ENCODE measurements around the gene KRTAP25-1. TPM values are rescaled to one million over a fixed set of nuclear protein-coding genes. Genes with fewer than 3 reads are reported as not detected.

Gene KRTAP25-1
- polyA plus RNA-seq (ENCODE audit: insufficient read length), result not detected
- long read RNA-seq, donor 1, result 0 reads
- long read RNA-seq, donor 2, result 0 reads
- long read RNA-seq, donor 3, result 0 reads
- long read RNA-seq, donor 4, result 0 reads
- long read RNA-seq, donor 5, result 0 reads
- long read RNA-seq, donor 6, result 0 reads
- long read RNA-seq, donor 7, result 0 reads
- long read RNA-seq, donor 8, result 0 reads

- no peak for DNase-seq
These were observed at the start of gene KRTAP25-1 for GRCh38 chr21:30289215-30289614. Gene KRTAP25-1 (minus strand): TSS chr21:30289514. CDS start chr21:30289490, 24 bp downstream.

DNA sequence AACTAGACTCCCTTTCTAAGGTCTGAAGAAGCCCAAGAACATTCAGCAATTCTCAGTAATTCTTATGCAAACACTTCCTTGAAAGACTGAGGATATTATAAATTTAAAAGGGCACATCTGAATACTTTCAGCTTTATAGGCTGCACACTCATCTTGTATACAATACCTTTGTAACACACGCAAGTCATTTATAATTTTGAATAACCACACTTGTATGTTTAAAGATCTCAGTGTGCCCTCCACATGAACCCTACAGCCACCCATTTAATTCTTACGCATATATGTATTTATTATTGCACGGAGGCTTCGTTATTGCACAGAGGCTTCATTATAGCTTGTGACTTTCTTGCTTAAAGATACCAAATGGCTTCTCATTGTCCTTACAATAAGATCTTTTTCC is 49.4 kb upstream of the KRTAP25-1 start:
- DNase-seq, result no peak

- no peak for DNase-seq
These were observed 48.5 kb upstream of the KRTAP25-1 start for GRCh38 chr21:30337772-30338171.

DNA sequence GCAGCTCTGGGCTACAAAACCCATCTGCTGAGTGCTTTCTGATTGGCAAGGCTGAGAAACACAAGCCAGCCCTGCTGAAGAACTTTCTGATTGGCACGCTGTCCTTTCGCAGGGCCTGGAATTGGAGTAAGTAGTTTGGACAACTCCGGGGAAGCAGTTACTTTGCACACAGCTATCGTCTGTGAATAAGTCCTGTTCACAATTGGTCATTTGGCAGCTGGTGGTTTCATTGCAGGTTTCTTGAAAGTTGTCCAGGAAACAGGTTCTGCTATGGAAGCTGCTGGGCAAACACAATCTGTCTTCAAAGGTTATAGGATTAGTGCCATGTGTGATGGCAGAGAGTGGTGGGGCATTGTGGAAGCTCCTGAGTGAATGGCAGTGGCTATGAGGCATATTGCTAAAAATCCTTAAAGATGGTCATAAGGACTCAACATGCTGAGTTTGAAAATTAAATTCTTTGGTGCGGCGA is 48.0 kb upstream of the KRTAP25-1 start, which contains the start of gene KRTAP27-1:
Gene KRTAP27-1 (minus strand): TSS at position 419 of the 469 bp plus-strand sequence. CDS start 26 bp downstream, at position 393.
- DNase-seq, result no peak

- DNase-seq, result no peak
These were observed 47.3 kb upstream of the KRTAP25-1 start for GRCh38 chr21:30336596-30336995.

DNA sequence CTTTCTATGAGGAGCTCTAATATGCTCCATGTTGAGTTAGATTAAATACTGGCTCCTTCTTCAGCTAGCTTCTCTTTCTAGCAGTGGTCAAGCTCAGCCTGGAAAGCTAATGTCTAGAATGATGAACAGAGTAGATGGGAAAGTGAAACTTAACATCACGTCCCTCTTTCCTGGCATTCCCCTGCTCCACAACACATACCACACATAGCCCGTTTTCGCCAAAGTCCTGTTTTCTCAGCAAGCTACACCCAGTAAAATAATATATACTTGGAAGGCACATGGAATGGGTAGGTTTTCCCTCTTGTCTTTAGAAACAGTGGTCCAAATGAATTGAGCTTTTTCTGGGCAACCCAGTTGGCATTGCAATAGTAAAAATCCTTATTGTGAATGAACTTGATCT is 44.4 kb upstream of the KRTAP25-1 start:
- DNase-seq, result no peak

GRCh38 chr21:30332681-30333080 is 43.4 kb upstream of the KRTAP25-1 start:
- DNase-seq, result no peak

- DNase-seq, result no peak
These were observed 40.0 kb upstream of the KRTAP25-1 start for GRCh38 chr21:30329203-30329875.

DNA sequence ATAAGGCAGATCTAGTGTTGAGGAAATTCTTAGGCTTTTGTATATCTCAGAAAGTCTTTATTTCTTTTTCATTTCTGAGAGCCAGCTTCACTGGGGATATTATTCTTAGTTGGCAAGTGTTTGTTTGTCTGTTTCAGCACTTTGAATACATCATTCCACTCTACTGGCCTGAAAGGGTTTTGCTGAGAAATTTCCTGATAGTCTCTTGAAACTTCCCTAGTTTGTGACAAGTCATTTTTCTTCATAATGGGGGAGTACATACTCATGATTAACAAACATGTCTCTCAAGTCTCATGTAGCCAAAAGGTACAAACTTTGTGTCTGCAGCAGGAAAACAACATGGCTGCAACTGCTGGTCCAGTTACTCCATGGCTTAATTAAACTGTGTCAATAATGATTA is 37.1 kb upstream of the KRTAP25-1 start:
- DNase-seq, result no peak

DNA sequence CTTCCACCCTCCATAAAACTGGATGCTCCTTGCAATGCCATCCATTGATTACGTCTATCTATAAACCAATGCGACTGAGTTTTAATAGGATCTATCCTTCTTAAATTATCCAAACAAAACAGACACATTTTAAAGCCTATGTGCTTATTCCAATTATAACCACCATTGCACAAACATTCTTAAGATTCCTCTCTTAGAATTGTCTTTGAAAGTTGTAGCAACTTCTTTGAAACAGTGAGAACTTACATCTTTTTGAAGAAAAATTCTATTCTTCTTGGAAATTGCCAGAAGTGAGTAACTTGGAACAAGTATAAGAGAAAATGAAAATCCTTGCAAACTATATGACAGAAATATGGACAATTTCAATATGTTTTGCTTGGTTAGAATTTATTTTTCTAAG is 30.9 kb upstream of the KRTAP25-1 start, which contains the start of gene KRTAP26-1:
Gene KRTAP26-1 (minus strand): TSS at position 101 of the 400 bp plus-strand sequence. CDS start 280 bp downstream, outside the sequence.
- no peak for DNase-seq

GRCh38 chr21:30315701-30316100 is 26.4 kb upstream of the KRTAP25-1 start:
- no peak for DNase-seq

DNA sequence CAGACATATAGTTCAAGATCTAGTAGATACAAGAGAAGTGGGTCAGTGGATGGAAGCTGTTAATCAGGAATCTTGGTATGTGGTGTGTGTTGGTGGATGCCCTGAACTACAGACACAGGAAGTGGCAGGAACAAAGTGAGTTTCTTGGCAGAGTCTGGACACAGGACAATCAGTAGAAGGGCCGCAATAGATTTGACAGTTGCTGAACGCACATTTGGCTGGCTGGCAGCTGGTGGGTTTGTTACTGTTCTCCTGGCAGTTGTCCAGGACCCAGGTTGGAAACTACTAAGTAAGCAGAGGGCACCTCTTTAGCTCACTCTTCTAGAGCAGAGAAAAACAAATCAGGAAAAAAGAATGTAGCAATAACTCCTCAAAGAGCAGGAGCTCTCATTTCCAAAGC is 17.6 kb upstream of the KRTAP25-1 start:
- DNase-seq, result no peak

GRCh38 chr21:30305136-30305535 is 15.8 kb upstream of the KRTAP25-1 start:
- DNase-seq, result no peak

DNA sequence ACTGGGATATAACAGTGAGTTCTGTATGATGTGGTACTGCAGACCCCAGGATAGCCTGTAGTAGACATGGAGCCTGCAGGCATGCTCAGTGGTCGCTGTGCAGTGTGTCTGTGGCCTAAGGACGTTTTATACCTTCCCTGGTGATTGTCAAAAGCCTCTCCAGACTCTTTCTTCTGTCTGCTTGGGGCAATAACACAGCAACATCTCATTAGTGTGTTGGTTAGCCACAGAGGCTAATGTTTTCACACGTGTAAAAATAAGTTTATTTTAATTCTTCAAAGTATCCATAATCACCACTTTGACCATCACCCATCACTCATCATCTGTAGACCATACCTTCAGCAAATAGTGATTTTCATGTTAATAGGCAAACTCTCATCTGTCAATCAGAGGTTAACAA is 6.5 kb downstream of the KRTAP25-1 start, which contains the start of gene KRTAP24-1:
Gene KRTAP24-1 (minus strand): TSS at position 101 of the 400 bp plus-strand sequence. CDS start 18 bp downstream, at position 83.
- DNase-seq, result no peak

DNA sequence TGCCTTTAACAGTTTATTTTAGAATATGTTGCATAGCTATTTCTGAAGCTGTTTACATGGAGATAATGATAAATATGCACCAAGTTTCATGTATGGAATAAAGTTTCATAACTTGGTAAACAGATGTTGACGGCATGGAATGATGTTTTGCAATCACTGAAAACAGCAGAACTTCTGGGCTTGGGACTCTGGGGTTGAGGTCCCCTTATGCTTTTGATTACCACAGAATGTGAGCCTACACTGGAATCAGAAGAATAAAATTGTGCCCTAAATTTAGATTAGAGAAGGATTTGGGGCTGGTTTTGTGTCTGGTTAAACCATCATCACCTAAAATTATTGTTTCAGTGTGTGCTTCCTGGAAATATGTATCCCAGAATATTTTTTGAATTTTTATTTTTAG is 17.7 kb downstream of the KRTAP25-1 start:
- no peak for DNase-seq

GRCh38 chr21:30271156-30271555 is 18.2 kb downstream of the KRTAP25-1 start:
- DNase-seq, result no peak

DNA sequence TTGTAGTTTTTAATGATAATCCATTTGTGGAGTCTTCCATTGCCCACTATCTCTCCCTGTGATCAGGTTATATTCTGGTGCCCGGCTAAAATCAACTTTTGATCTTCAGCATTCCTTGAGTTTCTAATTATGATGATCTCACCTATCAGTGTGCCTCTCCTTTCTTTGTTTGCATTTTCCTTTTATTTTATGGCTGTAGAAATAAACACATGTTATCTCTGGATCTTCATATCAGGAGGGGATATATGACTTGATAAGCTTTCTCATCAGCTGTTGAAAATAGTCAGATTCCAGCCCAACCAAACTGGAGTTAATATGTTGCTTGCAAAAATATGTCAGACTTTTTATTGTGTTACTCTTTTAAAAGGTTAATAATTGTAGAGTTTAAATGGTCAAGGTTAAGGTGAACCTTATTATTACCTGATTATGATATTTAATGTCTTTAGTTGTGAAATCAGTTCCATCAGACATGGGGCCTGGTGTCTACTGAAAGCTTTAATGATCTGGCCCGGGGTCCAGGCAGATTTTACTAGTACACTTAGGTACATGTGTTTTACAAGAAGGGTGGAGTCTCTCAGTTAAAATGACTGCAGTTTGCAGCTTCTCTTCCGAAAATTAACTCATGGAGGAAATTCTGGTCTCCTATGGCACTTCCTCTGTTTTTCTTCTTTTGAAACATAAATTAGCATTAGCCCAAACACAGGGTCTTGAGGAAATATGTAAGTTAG is 19.3 kb downstream of the KRTAP25-1 start:
- DNase-seq, result no peak

GRCh38 chr21:30268608-30269197 is 20.6 kb downstream of the KRTAP25-1 start:
- DNase-seq, result no peak

- no peak for DNase-seq
These were observed 31.5 kb downstream of the KRTAP25-1 start for GRCh38 chr21:30257773-30258172.

GRCh38 chr21:30256100-30256499 is 33.2 kb downstream of the KRTAP25-1 start:
- no peak for DNase-seq

- no peak for DNase-seq
These were observed 33.6 kb downstream of the KRTAP25-1 start for GRCh38 chr21:30255679-30256078.

DNA sequence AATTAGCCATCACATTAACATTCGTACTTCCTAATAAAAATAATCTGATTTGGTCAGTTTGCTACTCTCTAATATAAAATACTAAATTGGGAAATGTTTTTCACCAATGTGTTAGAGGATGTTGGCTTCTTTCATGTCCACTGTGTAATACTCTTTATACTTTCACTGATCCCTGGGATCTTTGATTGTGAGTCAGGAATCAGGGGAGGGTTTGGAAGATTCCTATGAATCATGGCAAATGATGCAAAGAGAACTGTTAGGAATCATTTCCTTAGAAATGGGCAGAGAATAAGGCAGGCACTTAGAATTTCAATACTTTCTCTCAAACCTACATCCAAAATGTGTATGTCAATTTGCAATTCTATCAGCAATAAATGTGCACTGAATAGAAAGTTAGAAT is 37.5 kb downstream of the KRTAP25-1 start:
- DNase-seq, result no peak

Measured in left kidney (tissue), 8 donors.